A204.1 (cell line): ENCODE results near the gene DNAJC27.
"Not testable (repeated sequence)": the region's sequence is repeated elsewhere in the genome, so short reads cannot be mapped to it uniquely, and the experiment has no call there.

Experiments used
- FAIRE-seq: peaks from 2 replicates; lab custom pipeline; 2012; peaks lifted over from hg19 to GRCh38; lab: Jason Lieb, UNC

DNAJC27 gene

GRCh38 chr2:24971536-24972314, at the start of gene DNAJC27:
DNAJC27 (minus strand) TSS chr2:24971955; CDS start chr2:24971904, 51 bp downstream.
- FAIRE-seq = peak; percentile 47

GRCh38 chr2:25018681-25019080, 46.9 kb upstream of the DNAJC27 start:
- no peak for FAIRE-seq

- no peak for FAIRE-seq
Observed at GRCh38 chr2:25014631-25015030, 42.9 kb upstream of the DNAJC27 start.

GRCh38 chr2:25011342-25011741, 39.6 kb upstream of the DNAJC27 start:
- not testable (repeated sequence) for FAIRE-seq

- no peak for FAIRE-seq
Observed at GRCh38 chr2:25009954-25010353, 38.2 kb upstream of the DNAJC27 start.

GRCh38 chr2:25002066-25002465, 30.3 kb upstream of the DNAJC27 start:
- no peak for FAIRE-seq

- FAIRE-seq = no peak
Observed at GRCh38 chr2:25001325-25001637, 29.5 kb upstream of the DNAJC27 start.

- FAIRE-seq = no peak
Observed at GRCh38 chr2:25000503-25001324, 29.0 kb upstream of the DNAJC27 start.

GRCh38 chr2:25000036-25000435, 28.3 kb upstream of the DNAJC27 start:
- no peak for FAIRE-seq

GRCh38 chr2:24999097-24999496, 27.3 kb upstream of the DNAJC27 start:
- FAIRE-seq = not testable (repeated sequence)

- no peak for FAIRE-seq
Observed at GRCh38 chr2:24994146-24994724, 22.5 kb upstream of the DNAJC27 start.

- FAIRE-seq = no peak
Observed at GRCh38 chr2:24993406-24994145, 21.8 kb upstream of the DNAJC27 start.

- FAIRE-seq = no peak
Observed at GRCh38 chr2:24986372-24986771, 14.6 kb upstream of the DNAJC27 start.

GRCh38 chr2:24985511-24985910, 13.8 kb upstream of the DNAJC27 start:
- FAIRE-seq = no peak

GRCh38 chr2:24984912-24985311, 13.2 kb upstream of the DNAJC27 start:
- no peak for FAIRE-seq

- FAIRE-seq = no peak
Observed at GRCh38 chr2:24981411-24982136, 9.8 kb upstream of the DNAJC27 start.

GRCh38 chr2:24978661-24979060, 6.9 kb upstream of the DNAJC27 start:
- no peak for FAIRE-seq

GRCh38 chr2:24977631-24978030, 5.9 kb upstream of the DNAJC27 start:
- FAIRE-seq = no peak

- FAIRE-seq = no peak
Observed at GRCh38 chr2:24973812-24974211, 2.1 kb upstream of the DNAJC27 start.

- FAIRE-seq = no peak
Observed at GRCh38 chr2:24972315-24972961, 683 bp upstream of the DNAJC27 start.

GRCh38 chr2:24971286-24971535, 544 bp downstream of the DNAJC27 start:
- no peak for FAIRE-seq
